Kidney epithelial cell (primary cell): ENCODE measurements around the gene ZSWIM3. TPM values are rescaled to one million over a fixed set of nuclear protein-coding genes. Genes with fewer than 3 reads are reported as not detected.

ENCODE experiments used
- DNase-seq: peaks from one replicate; pipeline ENCODE4 v3.0.0-alpha.2; 2010; ENCODE audit warnings: low read depth
- H3K27me3 ChIP-seq: 2 replicates; pipeline ENCODE4 v1.6.0; 2011; ENCODE audit warnings: low read length; ENCODE audit not compliant: control insufficient read depth, insufficient read depth
- H3K36me3 ChIP-seq: 2 replicates; pipeline ENCODE4 v1.5.1; 2011; ENCODE audit warnings: low read length; ENCODE audit not compliant: control insufficient read depth, insufficient read depth
- H3K4me3 ChIP-seq: 2 replicates; pipeline ENCODE4 v1.5.1; 2011; ENCODE audit warnings: low read depth, mild to moderate bottlenecking, control low read depth, low read length
- CTCF ChIP-seq: IDR thresholded peaks from 2 replicates; pipeline ENCODE4 v1.5.1; 2011; ENCODE audit warnings: mild to moderate bottlenecking, moderate library complexity, low read length, control low read depth, inconsistent platforms; ENCODE audit not compliant: insufficient read depth, poor library complexity, severe bottlenecking
- total RNA-seq: library from RNA; depleted of rRNA; stranded (reverse); fragments of >200 nt; gene quantifications from 2 replicates; pipeline ENCODE4 v1.2.3, GENCODE V29; 2015

Gene ZSWIM3
- total RNA-seq, 1 donor from 2014 or later, result 4.7 TPM

DNA sequence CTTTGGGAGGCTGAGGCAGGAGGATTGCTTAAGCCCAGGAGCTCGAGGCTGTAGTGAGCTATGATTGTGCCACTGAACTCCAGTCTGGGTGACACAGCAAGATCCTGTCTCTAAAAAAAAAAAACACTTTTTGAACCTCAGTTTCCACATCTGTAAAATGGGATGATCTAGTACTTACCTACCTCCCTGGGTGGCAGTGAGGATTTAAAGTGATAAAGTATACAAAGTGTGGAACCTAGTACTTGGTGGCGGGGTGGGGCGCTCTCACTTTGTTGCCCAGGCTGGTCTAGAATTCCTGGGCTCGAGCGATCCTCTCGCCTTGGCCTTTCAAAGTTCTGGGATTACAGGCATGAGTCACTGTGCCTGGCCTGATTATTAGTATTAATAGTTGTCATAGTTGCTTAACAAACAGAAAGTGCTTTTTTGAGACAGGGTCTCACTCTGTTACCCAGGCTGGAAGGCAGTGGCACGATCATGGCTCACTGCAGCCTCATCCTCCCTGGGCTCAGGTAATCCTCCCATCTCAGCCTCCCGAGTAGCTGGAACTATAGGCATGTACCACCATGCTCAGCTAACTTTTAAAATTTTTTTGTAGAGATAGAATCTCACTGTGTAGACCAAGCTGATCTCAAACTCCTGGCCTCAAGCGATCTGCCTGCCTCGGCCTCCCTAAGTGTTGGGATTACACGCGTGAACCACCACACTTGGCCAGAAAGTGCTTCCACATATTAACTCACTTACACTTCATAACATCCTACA lies 61.5 kb downstream of the ZSWIM3 start:
- no peak for DNase-seq
- Histone ChIP-seq H3K4me3 (no peak overlapping the region), H3K36me3 (no peaks in the 10 kb centered on the region), H3K27me3 (no peaks in the 10 kb centered on the region)
- TF ChIP-seq CTCF, result no peak

DNA sequence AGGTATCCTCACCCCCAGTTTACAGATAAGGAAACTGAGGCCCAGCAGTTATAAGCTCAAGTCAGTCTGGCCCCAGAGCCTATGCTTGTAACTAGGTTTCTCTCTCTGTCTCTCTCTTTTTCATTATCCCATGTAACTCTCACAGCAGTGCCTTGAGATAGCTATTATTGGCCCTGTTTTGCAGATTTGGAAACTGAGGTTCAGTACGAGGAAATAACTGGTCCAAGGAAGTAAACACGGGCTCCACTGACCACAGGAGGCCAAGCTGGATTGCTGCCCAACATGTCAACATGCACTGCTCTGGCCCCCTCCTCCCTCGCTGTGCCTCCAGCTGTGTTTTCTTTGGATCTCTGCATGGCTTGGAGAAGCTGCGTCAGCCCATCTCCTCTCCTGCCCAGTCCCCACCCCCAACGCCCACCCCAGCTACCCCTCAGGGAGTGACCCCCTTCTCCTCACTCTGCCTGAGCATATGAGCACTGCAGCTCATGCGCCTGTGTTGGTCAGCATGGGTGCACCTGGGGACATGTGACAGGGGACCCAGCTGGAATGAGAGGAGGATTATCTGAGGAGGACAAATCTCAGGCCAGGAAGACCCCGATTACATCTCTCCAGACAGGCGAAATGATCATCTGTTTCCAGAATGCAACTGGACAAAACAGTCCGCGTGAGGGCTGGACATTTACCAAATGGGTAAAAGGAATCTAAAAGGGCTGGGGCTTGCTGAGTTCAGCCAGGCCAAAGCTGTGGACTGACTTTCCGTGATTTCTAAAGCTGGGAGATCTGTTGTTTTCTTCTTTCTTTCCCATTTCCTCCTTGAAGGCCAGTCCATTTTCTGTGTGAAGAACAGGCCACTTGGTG lies 62.4 kb downstream of the ZSWIM3 start:
- Histone ChIP-seq H3K4me3 (no peak overlapping the region), H3K27me3 (no peaks in the 10 kb centered on the region), H3K36me3 (no peaks in the 10 kb centered on the region)
- no peak for DNase-seq
- no peak for TF ChIP-seq CTCF

- H3K27me3 ChIP-seq, result no peaks in the 10 kb centered on the region
- no peaks in the 10 kb centered on the region for H3K36me3 ChIP-seq
- no peak for TF ChIP-seq CTCF
- no peak for DNase-seq
- H3K4me3 ChIP-seq, result no peak overlapping the region
Observed at GRCh38 chr20:45920462-45921336, 63.3 kb downstream of the ZSWIM3 start.

DNA sequence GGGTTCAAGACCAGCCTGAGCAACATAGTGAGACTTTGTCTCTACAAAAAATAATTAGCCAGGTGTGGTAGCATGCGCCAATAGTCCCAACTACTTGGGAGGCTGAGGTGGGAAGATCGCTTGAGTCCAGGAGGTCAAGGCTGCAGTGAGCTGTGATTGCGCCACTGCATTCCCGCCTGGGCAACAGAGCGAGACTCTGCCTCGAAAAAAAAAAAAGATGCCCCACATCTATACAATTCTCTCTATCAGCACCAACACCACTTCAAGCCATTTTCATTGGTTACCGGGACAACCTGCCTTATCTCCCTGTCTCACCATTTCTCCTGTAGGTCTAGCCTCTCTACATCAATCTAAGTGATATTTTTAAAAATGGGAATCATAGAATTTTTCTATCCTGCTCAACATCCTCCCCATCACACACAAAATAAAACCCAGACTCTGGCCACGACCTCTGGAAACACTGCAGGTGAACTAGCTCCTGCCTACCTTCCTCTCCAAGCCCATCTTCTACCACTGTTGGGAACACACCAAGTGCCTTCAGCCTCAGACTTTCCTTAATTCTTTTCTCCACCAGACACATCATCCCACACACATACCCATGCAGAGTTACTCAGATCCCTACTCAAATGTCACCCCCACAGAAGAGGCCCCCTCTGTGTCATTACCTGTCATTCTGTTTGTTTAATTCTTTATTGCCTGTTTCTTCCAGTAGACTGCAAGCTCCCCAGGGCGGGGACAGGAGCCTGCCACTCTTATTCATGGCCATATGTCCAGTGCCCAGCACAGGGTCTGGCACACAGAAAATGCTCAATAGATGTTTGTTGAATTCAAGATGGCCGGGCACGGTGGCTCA lies 64.1 kb downstream of the ZSWIM3 start:
- Histone ChIP-seq H3K4me3 (no peak overlapping the region), H3K36me3 (no peaks in the 10 kb centered on the region), H3K27me3 (no peaks in the 10 kb centered on the region)
- no peak for DNase-seq
- TF ChIP-seq CTCF, result no peak
